SHP77 (cell line): ENCODE results near the gene KBTBD12.
A peak's percentile ranks its signal among the peaks of the same experiment; 100 is the strongest.

Experiments
- DNase-seq, 2 experiments: peaks; one replicate each; lab custom pipeline; 2025; lab: John Stamatoyannopoulos, UW

KBTBD12 gene

DNA sequence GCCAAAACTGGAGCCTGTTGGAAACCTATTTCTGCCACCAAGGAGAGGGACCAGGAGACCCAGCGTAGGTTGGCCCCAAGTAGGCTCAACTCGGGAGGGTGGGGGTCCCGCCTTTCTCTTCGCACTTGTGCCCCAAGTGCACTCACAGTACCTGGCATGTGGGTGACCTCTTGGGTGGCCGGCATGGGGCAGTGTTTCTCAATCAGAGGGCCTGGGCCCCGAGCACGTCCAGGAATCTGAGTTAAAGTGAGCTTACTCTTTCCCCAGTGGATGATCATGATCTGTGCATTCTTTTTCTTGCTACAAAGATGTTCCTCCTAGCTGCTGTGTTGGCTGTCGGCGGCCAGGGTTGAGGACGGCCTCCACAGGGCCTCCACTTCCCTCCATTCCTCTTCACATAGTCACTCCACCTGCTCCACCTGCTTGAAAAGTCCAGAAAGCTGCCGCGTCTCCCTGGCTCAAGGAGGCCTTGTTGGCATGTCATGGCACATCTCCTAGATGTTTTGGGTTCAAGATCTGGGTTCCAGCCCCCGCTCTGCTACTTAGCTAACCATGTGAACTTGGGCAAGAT lies 70.7 kb downstream of the KBTBD12 start:
- DNase-seq: no peak

DNA sequence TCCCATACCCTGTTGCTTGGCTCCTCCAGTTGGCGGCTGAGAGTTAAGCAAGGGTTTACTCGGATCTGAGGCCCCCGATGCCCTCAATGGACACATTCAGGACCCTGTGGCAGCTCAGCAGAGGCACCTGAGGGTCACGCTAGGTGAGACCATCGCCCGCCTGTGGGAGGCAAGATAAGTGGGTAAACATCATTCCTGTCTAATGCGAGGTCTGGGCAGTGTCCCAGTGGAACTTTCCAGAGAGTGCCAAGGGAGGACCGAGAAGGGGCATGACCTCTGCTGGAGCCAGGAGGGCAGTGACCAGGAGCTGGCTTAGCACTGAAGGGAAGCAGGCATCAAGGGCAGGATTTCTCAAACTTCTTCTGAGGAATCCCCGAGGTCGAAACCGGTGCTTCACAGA lies 71.8 kb downstream of the KBTBD12 start:
- no peak for DNase-seq

DNA sequence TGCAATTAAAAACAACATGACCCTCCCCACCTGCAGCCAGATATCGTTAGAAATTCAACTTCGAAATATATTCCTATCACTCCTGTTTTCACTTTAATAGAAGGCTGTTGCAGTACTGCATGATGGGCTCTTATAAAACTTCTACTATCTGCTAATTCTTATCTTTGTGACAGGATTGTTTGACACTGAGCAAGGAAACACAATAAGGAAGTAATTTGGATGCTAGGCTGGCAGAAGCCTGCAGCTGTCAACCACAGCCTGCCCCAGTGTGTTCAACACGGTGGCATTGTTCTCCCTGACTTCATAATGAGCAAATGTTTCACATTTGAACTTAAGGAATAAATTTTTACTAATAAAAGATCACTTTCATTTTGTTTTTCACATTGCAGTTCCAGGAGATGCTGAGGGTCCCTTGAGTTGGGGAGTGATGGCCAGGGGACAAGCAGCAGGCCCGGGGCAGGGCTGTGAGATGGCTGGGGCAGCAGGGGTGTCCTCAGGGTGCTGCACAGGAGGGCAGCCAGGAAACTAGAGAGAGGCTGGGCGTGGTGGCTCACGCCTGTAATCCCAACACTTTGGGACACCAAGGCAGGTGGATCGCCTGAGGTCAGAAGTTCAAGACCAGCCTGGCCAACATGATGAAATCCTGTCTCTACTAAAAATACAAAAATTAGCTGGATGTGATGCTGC lies 72.4 kb downstream of the KBTBD12 start:
- DNase-seq: no peak

DNA sequence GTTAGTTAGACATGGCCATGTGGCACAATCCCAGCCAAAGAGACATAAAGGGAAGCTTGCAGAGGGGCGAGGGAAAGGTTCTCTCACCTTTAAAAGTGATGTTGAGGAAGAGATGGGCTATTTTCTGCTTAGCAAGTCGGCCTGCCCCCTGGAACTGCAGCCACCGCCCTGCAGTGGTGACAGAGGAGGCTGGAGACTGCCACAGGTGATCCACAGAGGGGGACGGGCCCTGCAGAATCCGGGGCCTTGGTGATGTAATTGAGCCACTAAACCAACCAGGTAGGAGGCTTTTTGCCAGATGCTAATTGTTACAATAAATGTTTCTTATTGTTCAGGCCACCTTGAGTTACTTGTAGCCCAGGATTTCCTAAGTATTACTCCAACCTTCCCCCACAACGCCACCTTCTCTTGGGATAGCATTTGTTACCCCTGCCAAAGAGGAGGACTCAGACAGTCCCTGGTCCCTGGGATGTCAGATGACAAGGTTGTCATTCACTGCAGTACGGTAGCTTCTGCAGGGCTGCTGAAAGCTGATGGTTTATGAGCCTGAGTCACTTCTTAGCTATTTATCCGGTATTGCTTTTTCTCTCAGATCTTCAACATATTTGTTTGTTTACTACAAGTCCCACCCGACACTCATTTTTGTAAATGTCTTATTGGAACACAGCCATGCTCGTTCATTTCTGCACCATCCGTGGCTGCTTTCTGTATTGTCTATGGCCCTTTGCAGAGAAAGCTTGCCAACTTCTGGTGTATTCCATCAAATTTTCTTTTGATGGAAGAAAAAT lies 73.9 kb downstream of the KBTBD12 start:
- no peak for DNase-seq

DNA sequence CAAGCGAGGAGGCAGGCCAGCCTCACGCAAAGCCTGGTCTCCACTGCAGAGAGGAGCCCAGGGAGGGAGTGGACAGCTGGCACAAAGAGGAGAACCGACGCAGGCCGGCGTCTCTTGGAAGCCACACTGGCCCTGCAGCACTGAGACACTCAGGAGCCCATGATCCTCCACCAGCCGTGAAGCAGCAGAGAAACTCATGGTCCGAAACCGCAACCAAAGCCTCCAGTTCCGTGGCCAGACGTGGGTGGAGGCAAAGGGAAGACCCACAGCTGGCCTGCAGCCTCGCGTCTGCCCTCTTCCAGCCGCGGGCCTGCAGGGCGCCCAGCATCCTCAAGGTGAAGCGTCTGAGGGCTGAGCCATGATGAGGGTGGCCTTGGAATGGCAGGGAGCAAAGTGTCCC lies 75.0 kb downstream of the KBTBD12 start:
- DNase-seq: no peak

DNA sequence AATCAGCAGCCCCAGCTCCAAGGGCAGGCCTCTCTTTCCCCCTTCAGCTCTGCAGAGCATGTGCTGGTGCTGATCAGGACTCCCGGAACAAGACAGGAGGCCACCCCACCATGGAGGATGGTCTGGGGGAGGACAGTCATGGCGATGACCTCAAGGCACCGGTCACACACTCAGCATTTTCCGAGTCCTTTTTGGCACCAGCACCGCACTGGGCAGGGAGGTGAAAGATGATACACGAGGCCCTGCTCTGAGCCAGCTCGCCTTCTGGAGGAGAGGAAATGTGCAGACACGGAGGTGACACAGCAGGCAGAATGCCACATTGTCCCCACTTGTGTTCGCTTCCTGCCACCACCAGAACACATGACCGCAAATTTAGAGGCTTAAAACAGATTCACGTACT lies 75.4 kb downstream of the KBTBD12 start:
- DNase-seq: no peak

DNA sequence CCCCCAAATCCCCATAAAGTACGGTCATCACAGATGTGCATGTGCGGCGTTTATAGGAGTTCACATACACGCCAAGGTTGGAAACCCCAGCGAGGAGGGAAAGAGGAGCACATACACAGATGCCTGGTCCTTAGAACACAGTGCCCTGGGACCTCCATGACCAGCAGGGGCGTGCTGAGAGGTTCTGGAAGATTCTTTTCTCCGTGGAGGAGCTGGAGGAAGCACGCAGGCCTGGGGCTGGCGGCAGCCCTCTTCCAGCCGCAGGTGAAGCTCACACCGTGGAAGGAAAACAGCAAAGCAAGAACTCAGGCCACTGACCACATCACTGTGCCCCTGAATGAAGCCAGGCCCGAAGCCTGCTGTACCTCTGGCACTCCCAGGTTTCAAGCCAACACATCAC lies 76.2 kb downstream of the KBTBD12 start:
- no peak for DNase-seq

DNA sequence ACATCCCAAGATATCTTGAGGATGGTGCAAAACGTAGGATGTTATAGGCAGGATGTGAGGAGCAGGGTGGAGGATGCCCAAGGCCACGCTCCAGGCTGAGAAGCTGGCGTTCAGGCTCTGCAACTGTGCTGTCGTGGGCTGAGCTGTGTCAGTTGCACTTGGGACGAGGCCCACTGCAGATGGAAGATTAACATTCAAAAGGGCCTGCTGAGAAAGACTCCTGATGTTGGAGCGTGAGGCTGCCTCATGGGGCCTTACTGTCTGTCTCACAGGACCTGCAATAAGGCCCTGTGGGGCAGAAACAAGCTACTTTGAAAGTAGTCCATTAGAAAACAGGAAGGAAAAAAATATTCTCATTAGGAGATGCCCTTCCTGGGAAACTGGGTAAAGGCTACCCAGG lies 76.6 kb downstream of the KBTBD12 start:
- DNase-seq: no peak

DNA sequence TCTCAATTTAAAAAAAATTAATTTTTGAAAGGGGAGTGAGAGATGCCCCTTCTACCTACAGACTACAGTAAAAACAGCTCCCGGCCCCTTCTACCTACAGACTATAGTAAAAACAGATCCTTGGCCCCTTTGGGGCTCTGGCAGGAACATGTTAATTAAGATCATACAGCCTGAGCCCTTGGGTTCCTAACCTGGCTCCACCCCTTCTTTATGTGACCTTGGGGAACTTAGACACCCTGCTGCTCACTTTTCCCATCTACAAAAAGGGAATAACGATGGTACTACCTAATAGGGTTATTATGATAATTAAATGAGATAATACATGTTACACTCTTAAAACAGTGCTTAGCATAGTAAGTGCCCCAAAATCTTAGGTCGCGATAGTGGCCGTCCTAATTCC lies 77.1 kb downstream of the KBTBD12 start:
- no peak for DNase-seq

DNA sequence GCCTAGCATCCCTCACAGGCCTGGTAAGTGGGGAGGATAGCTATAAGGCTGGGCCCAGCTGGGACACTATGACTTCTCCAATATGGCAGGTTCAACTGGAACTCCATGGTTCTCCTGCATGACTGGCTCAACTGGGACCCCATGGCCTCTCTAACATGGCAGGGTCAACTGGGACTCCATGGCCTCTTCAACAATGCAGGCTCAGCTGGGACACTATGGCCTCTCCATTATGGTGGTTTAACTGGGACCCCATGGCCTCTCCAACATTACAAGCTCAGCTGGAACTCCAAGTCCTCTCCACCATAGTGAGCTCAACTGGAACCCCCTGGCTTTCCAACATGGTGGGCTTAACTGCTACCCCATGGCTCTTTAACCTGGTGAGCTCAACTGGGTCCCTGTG lies 79.0 kb downstream of the KBTBD12 start:
- DNase-seq: no peak

DNA sequence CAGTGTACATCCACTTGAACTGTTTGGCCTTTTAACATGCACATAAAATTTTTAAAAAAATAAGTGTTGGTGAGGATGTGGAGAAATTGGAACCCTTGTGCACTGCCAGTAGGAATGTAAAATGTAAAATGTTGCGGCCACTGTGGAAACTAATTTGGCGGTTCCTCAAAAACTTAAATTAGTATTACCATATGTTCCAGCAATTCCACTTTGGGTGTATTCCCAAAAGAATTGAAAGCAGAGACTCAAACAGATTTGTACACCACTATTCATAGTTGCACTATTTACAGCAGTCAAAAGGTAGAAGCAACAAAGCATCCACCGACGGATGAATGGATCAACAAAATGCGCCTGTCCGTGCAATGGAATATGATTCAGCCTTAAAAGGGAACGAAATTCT lies 82.0 kb downstream of the KBTBD12 start:
- DNase-seq: no peak

DNA sequence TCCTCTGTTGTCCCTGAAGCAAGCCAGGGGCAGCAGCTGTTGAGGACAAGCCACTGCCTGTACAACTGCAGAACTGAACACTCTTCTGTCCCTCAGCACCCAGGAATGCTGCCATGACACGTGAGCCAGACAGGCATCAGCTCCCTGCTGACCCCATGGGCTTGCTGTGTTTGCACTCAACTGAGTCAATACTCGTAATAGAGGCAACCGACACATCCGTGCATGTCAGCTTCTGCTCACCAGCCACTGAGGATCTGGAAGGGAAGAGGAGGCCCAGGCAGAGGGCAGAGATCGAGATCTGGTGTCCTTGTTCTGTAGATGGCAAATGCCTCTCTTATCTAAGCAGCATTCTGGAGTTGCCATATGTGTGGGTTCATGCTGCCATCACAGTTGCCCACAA lies 82.9 kb downstream of the KBTBD12 start:
- peak; percentile 42 to 75 for DNase-seq

DNA sequence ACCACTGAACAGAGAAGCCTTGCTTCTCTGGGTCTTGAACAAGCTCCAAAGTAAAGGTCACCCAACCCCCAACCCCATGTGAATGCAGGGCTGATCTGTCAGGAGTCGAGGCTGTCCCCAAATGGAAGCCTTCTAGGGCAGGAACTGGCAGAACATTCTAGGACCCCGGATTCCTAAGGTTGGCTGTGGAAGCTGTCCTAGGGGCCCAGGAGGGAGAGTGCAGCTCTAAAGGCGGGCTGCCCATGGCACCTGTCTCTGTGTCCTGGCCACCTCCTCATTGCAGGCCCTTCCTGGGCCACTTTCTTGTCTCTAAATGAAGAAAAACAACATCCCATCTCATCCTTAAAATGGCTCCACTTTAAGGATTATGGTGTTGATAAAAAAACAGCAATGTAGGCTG lies 83.6 kb downstream of the KBTBD12 start:
- DNase-seq: no peak

DNA sequence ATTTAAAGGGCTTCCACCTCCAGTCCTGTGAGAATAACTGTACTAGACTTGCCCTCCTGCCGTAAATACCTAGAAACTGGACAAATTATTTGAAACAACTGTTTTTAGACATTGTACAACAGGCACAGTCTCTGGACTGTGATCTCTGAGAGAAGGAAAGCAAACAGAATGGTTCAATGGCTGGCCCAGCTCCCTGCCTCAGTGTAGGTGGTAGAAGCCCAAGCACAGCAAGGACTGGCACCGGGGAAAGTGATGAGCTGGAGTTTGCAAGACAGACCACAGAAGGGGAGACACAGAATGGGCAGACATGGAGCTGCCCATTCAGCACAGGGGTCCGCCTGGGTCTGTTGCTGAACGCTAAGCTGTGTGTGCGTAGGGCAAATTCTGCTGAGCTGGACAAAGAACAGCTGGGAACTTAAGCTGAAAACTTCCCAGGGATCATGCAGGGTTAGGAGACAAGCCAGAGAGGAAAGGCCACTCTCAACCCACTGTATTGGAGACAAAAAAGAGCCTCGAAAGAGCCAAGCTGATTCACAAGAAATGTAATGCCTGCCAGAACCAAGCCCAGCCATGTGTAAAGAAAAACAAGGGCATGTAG lies 84.6 kb downstream of the KBTBD12 start:
- no peak for DNase-seq

DNA sequence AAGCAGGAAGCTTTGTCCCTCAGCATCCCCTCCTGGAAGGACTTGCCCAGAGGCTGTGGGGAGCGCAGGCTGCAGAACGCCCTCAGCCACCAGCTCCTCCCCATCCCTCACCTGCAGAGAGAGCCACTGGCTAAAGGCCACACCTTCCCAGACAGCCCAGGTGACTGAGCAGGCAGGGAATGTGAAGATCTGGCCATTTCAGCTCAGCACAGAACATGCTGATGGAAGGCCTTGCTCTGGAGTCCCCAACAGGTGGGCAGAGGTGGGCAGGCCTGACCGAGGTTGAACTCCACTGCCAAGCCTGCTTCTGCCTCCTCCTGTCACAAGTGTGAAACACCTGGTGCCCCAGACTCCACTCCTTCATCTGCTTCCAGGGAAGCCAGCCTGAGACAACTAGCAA lies 86.5 kb downstream of the KBTBD12 start:
- DNase-seq: no peak

DNA sequence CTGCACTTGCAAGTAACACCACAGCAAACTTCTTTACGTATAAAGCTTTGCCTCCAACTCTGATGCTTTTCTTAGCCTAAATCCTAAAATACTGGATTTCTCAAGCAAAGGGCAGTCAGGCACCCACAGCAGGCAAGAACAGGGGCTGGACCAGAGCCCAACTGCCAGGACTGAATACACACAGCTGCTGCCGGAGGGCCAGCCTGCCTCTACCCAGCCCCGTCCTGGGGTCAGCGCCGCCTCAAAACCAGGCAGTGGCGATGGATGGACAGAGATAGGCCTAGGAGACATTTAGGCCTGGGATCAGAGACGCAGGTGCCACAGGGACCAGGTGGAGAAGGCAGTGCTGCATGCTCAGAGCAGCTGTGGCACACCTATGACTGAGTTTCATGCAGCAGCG lies 89.6 kb downstream of the KBTBD12 start:
- peak; percentile 66 to 72 for DNase-seq

DNA sequence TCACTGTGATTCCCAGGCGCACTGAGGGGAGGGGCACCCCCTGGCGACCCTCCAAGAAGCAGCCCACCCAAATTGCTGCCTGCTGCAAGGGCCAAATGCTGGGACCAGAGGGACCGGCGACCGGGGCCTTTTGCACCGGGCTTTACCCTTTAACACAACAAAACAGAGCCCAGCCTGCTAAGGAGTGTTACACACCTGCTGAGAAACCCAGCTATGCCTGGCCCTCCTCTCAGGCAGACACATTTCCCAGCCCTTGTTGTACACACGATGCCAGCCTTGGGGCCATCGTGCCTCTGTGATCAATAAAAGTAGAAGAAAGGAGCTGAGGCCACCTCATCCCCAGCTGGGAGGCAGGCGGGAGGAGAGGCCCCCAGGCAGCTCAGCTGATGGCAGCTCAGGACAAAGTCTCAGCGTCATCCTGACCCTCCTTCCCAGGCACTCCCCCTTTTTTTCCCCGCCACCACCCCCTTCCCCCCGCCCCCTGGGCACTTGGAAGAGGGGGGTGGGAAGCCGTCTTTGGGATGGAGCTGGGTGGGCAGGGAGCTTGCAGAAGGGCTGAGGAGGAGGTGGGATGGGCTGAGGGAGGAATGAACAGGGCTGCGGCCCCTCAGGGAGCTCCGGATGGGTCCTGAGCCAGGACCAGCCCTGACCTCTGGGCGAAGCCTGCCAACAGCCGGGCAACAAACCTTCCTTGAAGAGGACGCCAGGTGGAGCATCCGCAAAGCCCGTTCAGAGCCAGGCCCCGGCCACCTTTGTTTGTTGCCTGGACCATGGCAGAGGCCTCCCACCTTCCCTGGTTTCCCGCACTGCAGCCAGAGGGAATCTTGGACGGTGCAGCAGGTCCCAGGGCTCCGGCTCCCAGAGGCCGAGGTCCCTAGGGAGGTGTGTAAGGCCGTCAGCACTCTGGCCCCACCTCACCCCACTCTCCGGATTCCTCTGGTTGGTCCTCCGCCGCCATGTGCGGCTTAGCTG lies 91.3 kb downstream of the KBTBD12 start:
- no peak for DNase-seq

DNA sequence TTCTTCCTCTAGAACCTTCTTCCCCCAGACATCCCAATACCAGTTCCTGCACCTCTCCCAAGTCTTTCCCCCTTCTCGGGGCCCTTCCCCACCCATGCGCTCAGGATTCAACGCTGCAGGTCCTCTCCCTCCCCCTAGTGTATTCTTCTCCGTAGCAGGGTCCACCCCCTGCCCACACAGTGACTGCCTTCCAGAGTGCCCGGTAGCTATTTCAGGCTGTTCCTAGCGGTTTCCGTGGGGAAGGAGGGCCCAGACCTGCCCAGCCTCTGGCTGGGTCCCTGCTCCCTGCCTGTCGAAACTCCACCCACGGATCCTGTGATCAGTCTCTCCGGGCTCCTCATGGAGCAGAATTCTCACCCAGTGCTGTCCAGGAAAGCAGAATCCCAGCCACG lies 92.0 kb downstream of the KBTBD12 start:
- no peak for DNase-seq

DNA sequence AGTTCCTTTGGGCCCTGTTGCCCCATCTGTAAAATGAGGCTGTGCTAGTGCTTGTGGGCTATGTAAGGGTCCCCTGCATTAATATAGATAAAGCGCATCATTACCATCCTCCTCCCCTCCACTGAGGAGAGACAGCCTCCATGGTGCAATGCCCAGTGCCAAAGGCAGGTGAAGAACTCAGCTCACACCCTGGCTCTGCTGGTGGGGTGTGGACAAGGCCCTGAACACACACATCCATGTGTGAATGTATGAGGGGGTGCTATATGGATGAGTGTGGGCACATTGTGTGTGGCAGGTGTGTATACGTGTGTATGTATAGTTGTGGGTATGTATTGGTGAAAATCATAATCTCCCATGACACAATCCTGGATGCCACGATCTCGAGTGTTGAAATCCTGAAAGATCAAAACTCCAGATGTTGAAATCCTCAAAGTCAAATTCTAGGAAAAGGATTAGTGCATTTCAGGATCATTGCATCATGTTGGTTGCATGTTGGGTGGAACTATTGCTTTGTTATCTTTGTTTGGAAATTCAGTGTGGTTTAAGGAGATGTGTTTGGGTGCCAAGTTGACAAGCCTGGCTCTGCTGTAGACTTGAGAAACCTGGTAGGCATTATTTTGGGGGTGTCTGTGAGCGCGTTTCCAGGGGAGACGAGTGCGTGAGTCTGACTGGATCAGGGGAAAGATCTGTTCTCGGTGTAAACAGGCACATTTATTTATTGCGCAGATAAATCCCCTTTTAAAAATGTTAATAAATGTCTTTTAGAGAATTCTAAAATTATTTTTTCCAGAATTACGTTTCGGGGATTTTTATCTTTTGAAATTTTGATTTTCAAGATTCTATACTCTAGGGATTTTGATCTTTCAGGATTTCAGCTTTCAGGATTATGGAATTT lies 95.2 kb downstream of the KBTBD12 start:
- DNase-seq: no peak

DNA sequence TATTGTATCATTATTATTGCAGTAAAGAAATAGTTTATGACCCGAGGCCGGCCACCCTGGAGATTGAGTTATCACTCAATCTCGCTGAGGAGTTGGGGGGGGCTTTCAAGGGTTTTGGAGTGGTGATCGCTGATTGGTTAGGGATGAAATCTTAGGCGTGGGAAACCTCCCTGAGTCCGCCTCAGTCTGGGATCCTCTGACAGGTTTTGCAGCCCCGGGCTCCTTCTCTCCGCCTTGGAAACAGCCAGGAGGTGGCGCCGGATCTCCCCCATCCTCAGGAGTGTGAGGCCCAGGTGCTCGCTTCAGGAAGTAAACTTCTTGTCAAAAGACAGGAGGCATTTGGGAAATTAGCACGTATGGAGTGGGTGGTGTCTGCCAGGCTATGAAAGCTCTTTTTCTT lies 96.1 kb downstream of the KBTBD12 start:
- peak; percentile 15 to 31 for DNase-seq

DNA sequence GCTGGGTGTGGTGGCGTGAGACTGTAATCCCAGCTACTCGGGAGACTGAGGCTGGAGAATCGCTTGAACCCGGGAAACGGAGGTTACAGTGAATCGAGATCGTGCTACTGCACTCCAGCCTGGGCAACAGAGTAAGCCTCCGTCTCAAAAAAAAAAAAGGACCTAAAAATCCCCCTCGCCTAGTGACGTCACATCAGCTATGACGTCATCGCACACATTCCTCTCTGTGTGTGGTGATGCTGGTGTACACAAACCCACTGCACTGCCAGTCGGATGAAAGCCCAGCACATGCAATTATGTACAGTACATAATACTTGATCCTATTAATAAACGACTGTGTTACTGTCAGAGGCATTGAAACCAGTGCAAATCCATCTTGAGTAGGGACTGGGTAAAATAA lies 97.0 kb downstream of the KBTBD12 start:
- DNase-seq: no peak
